C4-2B (cell line): ENCODE measurements around the gene AMDHD1.

Experiments used
- CTCF ChIP-seq: fragments of 450-650 bp; conservative IDR thresholded peaks from 2 replicates; pipeline ENCODE4 v1.5.1; 2017; ENCODE audit warnings: mild to moderate bottlenecking
- ZFX ChIP-seq: fragments of 450-650 bp; IDR thresholded peaks from 2 replicates; pipeline ENCODE4 v1.6.1; 2017

GRCh38 chr12:95977764-95978305, 34.7 kb downstream of the AMDHD1 start:
- TF ChIP-seq CTCF: no peak
- TF ChIP-seq ZFX: no peak
